GM12801 (cell line): Measurements from ENCODE around the gene RAMP2.

Experiments used
- TF ChIP-seq, protein P1 (sequence below): IDR thresholded peaks from one replicate; pipeline ENCODE4 v1.5.1; 2011; ENCODE audit warnings: control low read depth; ENCODE audit not compliant: insufficient read length; ENCODE audit errors: extremely low read depth

RAMP2 gene

DNA sequence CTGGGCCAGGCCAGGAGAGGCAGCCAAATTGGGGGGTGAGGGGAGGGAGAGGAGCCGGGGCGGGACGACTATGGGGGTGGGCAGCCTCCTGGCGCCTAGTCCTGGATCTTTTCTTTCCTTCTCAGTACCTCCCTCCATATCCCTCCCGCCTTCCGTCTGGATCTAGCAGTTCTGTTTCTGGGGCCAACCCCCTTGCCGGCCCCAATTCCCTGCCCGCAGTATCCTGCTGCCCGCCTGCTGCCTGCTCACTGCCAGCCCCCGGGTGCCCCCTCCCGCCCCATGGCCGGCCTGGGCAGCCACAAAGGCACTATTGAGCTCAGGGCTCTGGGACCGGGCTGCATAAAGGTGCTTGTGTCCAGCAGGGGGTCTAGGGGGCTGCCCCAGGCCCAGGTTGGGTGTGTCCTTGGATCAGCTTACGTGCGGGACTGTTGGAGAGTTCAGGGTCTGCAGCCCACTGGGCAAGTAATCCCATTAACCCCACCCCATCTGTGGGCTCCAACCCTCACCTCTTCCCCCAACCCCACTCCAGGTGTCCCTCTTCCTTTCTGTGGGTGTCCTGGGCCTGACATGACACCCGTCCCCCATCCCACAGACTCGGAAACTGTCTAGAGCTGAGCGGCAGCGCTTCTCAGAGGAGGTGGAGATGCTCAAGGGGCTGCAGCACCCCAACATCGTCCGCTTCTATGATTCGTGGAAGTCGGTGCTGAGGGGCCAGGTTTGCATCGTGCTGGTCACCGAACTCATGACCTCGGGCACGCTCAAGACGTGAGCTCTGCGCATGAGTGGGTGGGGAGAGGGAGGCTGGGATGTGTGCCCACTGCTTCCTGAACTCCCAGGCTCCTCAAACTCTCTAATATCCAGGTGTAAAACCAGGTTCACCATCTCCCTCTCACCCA, 21.4 kb downstream of the RAMP2 start:
- TF ChIP-seq, protein P1, sequence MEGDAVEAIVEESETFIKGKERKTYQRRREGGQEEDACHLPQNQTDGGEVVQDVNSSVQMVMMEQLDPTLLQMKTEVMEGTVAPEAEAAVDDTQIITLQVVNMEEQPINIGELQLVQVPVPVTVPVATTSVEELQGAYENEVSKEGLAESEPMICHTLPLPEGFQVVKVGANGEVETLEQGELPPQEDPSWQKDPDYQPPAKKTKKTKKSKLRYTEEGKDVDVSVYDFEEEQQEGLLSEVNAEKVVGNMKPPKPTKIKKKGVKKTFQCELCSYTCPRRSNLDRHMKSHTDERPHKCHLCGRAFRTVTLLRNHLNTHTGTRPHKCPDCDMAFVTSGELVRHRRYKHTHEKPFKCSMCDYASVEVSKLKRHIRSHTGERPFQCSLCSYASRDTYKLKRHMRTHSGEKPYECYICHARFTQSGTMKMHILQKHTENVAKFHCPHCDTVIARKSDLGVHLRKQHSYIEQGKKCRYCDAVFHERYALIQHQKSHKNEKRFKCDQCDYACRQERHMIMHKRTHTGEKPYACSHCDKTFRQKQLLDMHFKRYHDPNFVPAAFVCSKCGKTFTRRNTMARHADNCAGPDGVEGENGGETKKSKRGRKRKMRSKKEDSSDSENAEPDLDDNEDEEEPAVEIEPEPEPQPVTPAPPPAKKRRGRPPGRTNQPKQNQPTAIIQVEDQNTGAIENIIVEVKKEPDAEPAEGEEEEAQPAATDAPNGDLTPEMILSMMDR = no peak

DNA sequence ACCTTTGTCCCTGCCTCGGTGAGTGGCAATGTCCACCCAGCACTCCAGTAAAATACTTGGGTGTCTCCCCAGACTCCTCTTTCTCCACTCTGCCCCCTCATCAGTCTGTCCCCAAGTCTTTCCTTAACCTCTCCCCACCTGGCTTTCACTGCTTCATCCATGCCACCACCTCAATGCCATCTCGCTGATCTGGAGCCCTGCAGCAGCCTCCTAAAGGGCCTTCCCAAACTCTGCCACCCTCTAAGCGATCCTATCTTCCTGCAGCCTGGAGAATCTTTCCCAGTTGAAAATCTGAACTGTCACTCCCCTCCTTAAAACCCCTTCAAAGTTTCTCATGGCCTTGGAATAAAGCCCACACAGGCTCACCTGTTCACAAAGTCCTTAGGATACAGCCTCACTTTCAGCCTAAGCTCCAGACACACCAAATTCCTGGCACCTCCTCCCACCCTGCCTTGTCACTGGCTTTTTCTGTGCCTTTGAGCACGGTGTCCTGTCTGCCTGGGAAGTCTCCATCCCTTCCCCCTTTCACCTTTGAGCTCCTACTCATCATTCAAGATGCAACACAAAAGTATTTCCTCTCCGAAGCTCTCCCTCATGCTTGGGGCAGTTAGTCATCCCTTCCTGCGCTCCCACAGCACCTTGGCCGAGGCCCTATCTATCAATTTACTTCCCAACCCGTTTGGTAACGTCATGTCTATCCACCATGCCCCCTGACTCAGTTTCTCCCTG, 22.2 kb downstream of the RAMP2 start:
- TF ChIP-seq, protein P1 = no peak

DNA sequence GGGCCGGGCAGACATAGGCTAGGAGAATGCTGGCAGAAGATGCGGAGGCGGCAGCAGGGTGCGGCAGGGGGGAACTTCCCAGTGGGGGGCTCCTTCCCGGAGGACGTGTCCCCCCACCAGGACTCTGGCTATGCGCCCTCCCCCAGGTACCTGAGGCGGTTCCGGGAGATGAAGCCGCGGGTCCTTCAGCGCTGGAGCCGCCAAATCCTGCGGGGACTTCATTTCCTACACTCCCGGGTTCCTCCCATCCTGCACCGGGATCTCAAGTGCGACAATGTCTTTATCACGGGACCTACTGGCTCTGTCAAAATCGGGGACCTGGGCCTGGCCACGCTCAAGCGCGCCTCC, 22.7 kb downstream of the RAMP2 start:
- TF ChIP-seq, protein P1 = no peak

DNA sequence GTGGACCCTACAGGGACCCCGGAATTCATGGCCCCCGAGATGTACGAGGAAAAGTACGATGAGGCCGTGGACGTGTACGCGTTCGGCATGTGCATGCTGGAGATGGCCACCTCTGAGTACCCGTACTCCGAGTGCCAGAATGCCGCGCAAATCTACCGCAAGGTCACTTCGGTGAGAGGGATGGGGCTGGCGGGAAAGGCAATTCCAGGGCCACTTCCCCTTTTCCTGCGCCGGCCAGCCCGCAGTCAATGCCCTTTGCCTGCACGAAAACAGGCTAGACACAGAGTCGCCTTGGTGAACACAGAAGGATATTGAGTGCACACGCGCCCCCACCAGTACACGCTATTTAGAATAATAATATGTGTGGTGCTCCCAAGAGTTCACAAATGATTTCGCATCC, 23.4 kb downstream of the RAMP2 start:
- TF ChIP-seq, protein P1 = no peak

DNA sequence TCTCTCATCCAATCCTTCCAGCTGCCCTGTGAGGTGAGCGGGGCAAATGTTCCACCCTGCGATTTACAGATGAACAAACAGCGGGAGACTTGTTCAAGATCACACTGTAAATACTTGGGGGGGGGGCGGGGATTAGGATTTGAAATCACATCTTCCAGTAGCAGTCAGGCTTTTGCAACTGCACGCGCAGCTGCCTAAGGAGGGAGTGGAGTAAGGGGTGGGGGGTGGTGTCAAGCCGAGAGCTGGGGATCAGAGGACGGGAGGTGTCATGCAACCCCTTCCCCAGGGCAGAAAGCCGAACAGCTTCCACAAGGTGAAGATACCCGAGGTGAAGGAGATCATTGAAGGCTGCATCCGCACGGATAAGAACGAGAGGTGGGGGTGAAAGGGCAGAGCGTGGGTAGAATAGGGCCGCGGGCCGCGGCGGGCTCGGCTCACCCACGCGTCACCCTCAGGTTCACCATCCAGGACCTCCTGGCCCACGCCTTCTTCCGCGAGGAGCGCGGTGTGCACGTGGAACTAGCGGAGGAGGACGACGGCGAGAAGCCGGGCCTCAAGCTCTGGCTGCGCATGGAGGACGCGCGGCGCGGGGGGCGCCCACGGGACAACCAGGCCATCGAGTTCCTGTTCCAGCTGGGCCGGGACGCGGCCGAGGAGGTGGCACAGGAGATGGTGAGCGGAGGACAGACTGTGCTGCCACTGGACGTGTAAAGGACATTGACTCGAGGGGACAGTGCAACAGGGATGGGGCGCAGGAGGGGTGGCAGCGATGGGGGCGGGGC, 24.0 kb downstream of the RAMP2 start:
- TF ChIP-seq, protein P1 = no peak

DNA sequence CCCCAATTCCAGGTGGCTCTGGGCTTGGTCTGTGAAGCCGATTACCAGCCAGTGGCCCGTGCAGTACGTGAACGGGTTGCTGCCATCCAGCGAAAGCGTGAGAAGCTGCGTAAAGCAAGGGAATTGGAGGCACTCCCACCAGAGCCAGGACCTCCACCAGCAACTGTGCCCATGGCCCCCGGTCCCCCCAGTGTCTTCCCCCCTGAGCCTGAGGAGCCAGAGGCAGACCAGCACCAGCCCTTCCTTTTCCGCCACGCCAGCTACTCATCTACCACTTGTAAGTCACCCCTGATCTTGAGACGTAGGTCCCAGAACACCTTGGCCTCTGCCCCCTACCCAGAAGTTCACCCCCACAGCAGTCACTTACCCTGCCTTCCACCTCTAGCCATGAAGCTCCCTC, 26.2 kb downstream of the RAMP2 start:
- TF ChIP-seq, protein P1 = no peak

DNA sequence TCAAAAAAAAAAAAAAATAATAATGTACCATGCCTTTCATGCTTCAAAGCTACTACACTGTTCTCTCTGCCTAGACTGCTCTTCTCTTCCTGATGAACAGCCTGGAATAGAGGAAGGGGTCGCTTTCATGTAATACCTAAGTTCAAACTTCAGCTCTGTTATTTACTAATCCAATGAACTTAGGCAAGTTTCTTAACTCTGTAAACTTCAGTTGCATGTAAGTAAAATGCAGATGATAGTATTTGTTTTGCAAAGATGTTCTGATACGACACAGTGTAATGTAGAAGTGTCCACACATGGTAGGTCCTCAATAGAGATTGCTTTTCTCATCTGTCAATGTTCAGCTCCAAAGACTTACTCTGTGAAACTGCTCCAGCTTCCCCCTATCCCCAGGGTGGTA, 30.9 kb downstream of the RAMP2 start:
- TF ChIP-seq, protein P1 = no peak
